ENCODE results near the gene FOXO1.
A peak's percentile ranks its signal among the peaks of the same experiment; 100 is the strongest.

Gene FOXO1

GRCh38 chr13:40604135-40604534 lies 62.3 kb downstream of the FOXO1 start:
- no peak for DNase-seq

GRCh38 chr13:40600149-40600751 lies 66.2 kb downstream of the FOXO1 start:
- DNase-seq = no peak

- no peak for DNase-seq
Measured at GRCh38 chr13:40599747-40600146, 66.7 kb downstream of the FOXO1 start.

- DNase-seq = no peak
Measured at GRCh38 chr13:40599124-40599523, 67.3 kb downstream of the FOXO1 start.

- DNase-seq = no peak
Measured at GRCh38 chr13:40598569-40598968, 67.9 kb downstream of the FOXO1 start.

GRCh38 chr13:40597735-40598365 lies 68.6 kb downstream of the FOXO1 start:
- DNase-seq = no peak

- no peak for DNase-seq
Measured at GRCh38 chr13:40596484-40596883, 70.0 kb downstream of the FOXO1 start.

- DNase-seq = no peak
Measured at GRCh38 chr13:40595693-40596092, 70.7 kb downstream of the FOXO1 start.

GRCh38 chr13:40592035-40592434 lies 74.4 kb downstream of the FOXO1 start:
- no peak for DNase-seq

GRCh38 chr13:40591091-40591490 lies 75.3 kb downstream of the FOXO1 start:
- DNase-seq = no peak

- no peak for DNase-seq
Measured at GRCh38 chr13:40590112-40590862, 76.2 kb downstream of the FOXO1 start.

- DNase-seq = peak; percentile 71
Measured at GRCh38 chr13:40589285-40590109, 76.9 kb downstream of the FOXO1 start.

- no peak for DNase-seq
Measured at GRCh38 chr13:40588101-40588500, 78.3 kb downstream of the FOXO1 start.

GRCh38 chr13:40586886-40587565 lies 79.4 kb downstream of the FOXO1 start:
- no peak for DNase-seq

- no peak for DNase-seq
Measured at GRCh38 chr13:40585911-40586471, 80.5 kb downstream of the FOXO1 start.

- DNase-seq = no peak
Measured at GRCh38 chr13:40583738-40584137, 82.7 kb downstream of the FOXO1 start.

GRCh38 chr13:40582531-40582930 lies 83.9 kb downstream of the FOXO1 start:
- no peak for DNase-seq

- no peak for DNase-seq
Measured at GRCh38 chr13:40581277-40581579, 85.2 kb downstream of the FOXO1 start.

- DNase-seq = no peak
Measured at GRCh38 chr13:40580566-40581276, 85.7 kb downstream of the FOXO1 start.

GRCh38 chr13:40579535-40579934 lies 86.9 kb downstream of the FOXO1 start:
- DNase-seq = no peak

- no peak for DNase-seq
Measured at GRCh38 chr13:40578055-40578454, 88.4 kb downstream of the FOXO1 start.

- no peak for DNase-seq
Measured at GRCh38 chr13:40576369-40576768, 90.1 kb downstream of the FOXO1 start.

All from eye (tissue), 1 donor.